ENCODE results near the gene TMEM63A. TPM values are rescaled to one million over a fixed set of nuclear protein-coding genes. Genes with fewer than 3 reads are reported as not detected.

Gene TMEM63A
- polyA plus RNA-seq, 1 of the 3 experiments (the other 2 are of a cell fraction) = 13.5 TPM

DNA sequence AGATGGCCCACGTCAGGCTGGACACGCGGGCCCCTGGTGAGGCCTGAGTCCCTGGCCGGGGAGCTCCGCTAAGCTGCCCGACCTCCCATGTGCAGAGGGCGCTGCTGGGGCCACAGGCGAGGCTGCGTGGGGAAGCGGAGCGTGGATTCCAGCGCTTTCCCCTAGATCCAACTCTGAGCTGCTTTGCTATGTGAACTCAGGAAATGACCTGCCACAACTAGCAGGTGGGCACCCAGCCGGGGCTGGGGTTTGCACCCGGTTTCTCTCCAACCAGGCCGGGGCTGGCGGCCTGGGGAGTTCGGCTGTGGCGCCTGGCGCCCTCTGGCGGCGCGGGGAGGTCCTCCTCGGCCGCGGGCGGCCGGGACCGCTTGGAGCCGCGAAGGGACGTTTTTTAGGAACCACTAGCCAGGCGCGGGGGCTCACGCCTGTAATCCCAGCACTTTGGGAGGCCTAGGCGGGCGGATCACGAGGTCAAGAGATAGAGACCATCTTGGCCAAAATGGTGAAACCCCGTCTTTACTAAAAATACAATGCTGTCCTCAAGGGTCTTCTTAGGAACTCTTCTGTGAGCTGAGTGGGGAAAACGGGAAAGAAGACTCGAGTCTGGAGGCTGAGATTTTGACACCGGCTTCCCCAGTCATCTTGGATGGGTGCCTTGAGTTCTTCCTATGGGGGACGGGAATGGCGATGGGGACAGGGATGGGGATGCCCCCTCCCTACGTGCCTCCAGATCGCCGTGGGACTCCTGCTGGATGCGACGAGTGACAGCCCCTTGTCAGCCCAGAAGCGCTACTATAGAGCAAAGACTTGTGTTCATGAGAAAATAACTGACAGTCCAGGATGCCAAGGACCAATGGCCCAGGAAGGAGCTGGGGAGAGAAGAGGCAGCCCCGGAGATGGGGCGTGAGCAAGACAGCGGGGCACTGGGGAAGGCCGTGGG, 29.3 kb upstream of the TMEM63A start:
- Histone ChIP-seq H3K9ac (no peak overlapping the region), H3K27ac (ENCODE audit: low read depth in 2 of 2, low read length in 1 of 2) (no peak overlapping the region), H2AFZ (ENCODE audit: low read depth) (no peak overlapping the region), H3K9me3 (no peaks in the 10 kb centered on the region), H4K20me1 (ENCODE audit: insufficient read depth) (no peaks in the 10 kb centered on the region), H3K27me3 (ENCODE audit: insufficient read depth) (no peaks in the 10 kb centered on the region), H3K4me1 (ENCODE audit: control insufficient read depth in 1 of 2, insufficient read depth in 2 of 2, low read depth in 1 of 2, low read length in 1 of 2) (peaks cover 0 to 25% of the 10 kb centered on the region in 2 experiments; a peak in 2 of 4 replicates), H3K4me2 (no peak overlapping the region), H3K79me2 (ENCODE audit: insufficient read depth) (no peaks in the 10 kb centered on the region), H3K36me3 (replicated peaks in 1 of 2; ENCODE audit: control insufficient read depth in 1 of 2, insufficient read depth in 2 of 2, low read length in 1 of 2) (peaks cover 0 to 4% of the 10 kb centered on the region in 2 experiments), H3K4me3 (ENCODE audit: low read depth in 2 of 2, low read length in 1 of 2) (no peak overlapping the region), H3F3A (replicated peaks; ENCODE audit: insufficient read depth) (no peaks in the 10 kb centered on the region), H3K9me2 (no peaks in the 10 kb centered on the region)
- ChIA-PET POLR2A (no interaction called here), CTCF (interaction anchor here (1.1 kb wide), 1 partner anchor 437 kb away, joined by 3 read pairs; no protein-coding TSS in a partner anchor)
- DNase-seq = peak; percentile 0
- 92% methylated on average over 39 of the region's 53 CpGs for WGBS (ENCODE audit: low lambda C conversion rate)
- no peak for TF ChIP-seq FOXJ3 (CRISPR knock-in tag; IDR thresholded peaks at IDR 0.05)
- TF ChIP-seq SMC3 (IDR thresholded peaks at IDR 0.05; ENCODE audit: low read depth, low read length) = no peak
- no peak for TF ChIP-seq FOSL2 (IDR thresholded peaks at IDR 0.05; ENCODE audit: borderline replicate concordance, low read depth)
- no peak for TF ChIP-seq NFIC (IDR thresholded peaks at IDR 0.05; ENCODE audit: borderline replicate concordance)
- TF ChIP-seq USF2 (IDR thresholded peaks at IDR 0.05; ENCODE audit: borderline replicate concordance, low read depth, low read length) = no peak
- TF ChIP-seq GATA2 (CRISPR knock-in tag; IDR thresholded peaks at IDR 0.05) = no peak
- no peak for TF ChIP-seq TEAD4 (IDR thresholded peaks at IDR 0.05; ENCODE audit: borderline replicate concordance, insufficient read depth)
- TF ChIP-seq EP300 (IDR thresholded peaks at IDR 0.05; ENCODE audit: borderline replicate concordance in 1 of 2, low read depth in 1 of 2, low read length in 1 of 2) = no peak
- no peak for TF ChIP-seq MEF2A (IDR thresholded peaks at IDR 0.05; ENCODE audit: borderline replicate concordance, low read depth)
- no peak for TF ChIP-seq GABPA (IDR thresholded peaks at IDR 0.05; ENCODE audit: low read depth)
- no peak for TF ChIP-seq CHD2 (IDR thresholded peaks at IDR 0.05; ENCODE audit: low read length, partially characterized antibody)
- no peak for TF ChIP-seq TCF12 (IDR thresholded peaks at IDR 0.05)
- TF ChIP-seq CTCF (IDR thresholded peaks at IDR 0.05) = no peak
- TF ChIP-seq, protein P1, sequence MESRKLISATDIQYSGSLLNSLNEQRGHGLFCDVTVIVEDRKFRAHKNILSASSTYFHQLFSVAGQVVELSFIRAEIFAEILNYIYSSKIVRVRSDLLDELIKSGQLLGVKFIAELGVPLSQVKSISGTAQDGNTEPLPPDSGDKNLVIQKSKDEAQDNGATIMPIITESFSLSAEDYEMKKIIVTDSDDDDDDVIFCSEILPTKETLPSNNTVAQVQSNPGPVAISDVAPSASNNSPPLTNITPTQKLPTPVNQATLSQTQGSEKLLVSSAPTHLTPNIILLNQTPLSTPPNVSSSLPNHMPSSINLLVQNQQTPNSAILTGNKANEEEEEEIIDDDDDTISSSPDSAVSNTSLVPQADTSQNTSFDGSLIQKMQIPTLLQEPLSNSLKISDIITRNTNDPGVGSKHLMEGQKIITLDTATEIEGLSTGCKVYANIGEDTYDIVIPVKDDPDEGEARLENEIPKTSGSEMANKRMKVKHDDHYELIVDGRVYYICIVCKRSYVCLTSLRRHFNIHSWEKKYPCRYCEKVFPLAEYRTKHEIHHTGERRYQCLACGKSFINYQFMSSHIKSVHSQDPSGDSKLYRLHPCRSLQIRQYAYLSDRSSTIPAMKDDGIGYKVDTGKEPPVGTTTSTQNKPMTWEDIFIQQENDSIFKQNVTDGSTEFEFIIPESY (IDR thresholded peaks at IDR 0.05; ENCODE audit: borderline replicate concordance, low read depth) = no peak
- TF ChIP-seq NRF1 (IDR thresholded peaks at IDR 0.05; ENCODE audit: low read depth, low read length) = no peak
- TF ChIP-seq YY1 (IDR thresholded peaks at IDR 0.05; ENCODE audit: low read depth) = no peak

All from SK-N-SH (cell line).